HT1080 (cell line): ENCODE measurements around the gene NUP153. TPM values are rescaled to one million over a fixed set of nuclear protein-coding genes. Genes with fewer than 3 reads are reported as not detected.

ENCODE experiments used
- DNase-seq: peaks from one replicate; pipeline ENCODE4 v3.0.0-alpha.2; 2015; ENCODE audit warnings: low read depth
- total RNA-seq: library from RNA; depleted of rRNA; stranded (reverse); fragments of >200 nt; shearing (Covaris generic); gene quantifications from 2 replicates; pipeline ENCODE4 v1.2.3, GENCODE V29; 2014

Gene NUP153
- total RNA-seq, 1 experiment from 2014 or later: 49.2 TPM

DNA sequence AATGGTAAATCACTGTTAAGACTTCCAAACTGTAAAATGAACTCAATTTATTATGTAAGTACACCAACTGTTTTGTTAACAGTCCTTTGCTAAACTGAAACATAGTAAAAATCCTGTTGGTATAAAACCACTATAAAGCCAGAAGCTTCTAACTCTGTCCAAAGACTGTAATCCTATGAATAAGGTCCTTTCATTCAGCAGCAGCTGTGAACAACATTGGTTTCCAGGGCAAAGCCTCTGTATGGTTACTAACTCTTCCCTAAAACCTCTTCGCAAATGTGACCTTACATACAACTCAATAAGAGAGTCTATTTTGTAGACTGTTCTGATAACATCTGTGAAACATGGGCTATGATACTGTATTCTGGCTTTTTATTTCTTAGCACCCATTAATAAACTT, 40.1 kb downstream of the NUP153 start:
- DNase-seq: no peak

DNA sequence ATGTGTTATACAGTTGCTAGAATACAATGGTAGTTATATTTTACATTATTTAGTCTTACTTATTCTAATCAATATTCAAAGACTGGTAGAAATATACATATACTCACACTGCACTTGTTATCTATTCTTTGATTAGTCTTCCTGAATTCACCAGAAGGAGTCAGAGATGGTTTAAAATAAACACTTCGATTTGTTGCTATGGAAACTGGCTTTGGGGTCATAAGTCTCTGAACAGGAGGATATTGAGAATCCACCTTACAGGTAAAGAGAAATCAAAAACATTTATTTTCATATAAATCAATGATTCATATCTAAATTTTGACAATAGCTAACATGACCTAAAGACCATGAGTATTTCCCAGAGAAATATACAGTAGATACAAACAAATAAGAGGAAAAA, 41.6 kb downstream of the NUP153 start:
- DNase-seq: no peak

DNA sequence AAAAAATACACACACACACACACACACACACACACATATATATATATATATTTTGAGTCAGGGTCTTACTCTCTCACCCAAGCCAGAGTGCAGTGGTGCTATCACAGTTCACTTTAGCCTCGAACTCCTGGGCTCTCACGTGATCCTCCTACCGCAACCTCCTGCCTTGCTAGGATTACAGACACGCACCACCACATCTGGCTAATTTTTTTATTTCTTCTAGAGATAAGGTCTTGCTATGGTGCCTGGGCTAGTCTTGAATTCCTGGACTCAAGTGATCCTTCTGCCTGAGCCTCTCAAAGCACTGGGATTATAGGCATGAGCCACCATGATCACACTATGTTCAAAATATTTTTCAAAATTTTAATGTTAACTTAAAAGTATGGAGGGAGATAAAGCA, 43.5 kb downstream of the NUP153 start:
- DNase-seq: no peak

DNA sequence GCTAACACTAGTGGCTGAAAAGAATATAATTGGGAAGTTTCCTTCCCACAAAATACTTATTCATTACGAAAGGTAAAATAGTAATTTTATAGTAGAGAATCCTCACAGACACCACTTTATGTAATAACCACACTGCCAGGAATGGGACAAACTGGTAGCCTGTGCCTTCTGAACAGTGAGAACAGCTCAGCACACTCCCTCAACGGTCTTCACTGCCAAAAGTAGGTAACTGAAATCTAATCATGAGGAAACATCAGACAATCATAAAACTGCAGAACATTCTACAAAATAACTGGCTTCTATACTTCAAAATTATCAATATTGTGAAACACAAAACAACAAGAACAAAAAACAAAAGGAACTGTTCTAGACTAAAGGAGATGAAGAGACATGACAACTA, 44.1 kb downstream of the NUP153 start:
- no peak for DNase-seq

DNA sequence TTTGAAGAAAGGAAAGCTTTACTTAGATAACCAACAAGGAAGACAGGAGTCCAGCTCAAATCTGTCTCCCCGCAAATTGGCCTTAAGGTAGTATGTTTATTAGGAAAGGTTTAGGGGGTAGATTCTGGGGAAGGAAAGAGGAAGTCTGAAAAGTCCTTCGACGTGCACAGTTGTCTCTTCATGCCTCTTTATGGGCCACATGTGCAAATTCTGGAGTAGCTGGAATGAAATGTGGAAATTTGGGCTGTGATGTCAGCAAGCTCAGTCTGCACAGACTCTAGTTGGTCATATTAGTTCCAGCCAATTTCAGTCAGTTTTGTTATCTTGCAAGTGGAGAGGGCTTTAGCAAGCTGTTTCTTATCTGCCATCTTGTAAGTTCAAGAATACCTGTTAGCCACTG, 50.1 kb downstream of the NUP153 start:
- no peak for DNase-seq

DNA sequence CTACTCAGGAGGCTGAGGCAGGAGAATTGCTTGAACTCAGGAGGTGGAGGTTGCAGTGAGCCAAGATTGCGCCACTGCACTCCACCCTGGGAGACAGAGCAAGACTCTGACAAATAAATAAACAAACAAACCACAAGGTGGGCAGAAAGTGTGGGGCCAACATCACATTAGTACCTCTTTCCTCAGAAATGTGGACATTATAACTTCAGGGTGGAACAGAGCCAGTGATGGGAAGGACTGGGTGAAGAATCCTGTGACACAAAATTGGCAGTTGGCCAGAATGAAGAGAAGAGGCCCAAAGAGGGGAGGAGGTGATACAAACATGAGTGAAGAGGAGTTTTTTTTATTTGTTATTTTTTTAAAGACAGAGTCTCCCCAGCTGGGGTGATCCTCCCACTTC, 50.6 kb downstream of the NUP153 start:
- no peak for DNase-seq

DNA sequence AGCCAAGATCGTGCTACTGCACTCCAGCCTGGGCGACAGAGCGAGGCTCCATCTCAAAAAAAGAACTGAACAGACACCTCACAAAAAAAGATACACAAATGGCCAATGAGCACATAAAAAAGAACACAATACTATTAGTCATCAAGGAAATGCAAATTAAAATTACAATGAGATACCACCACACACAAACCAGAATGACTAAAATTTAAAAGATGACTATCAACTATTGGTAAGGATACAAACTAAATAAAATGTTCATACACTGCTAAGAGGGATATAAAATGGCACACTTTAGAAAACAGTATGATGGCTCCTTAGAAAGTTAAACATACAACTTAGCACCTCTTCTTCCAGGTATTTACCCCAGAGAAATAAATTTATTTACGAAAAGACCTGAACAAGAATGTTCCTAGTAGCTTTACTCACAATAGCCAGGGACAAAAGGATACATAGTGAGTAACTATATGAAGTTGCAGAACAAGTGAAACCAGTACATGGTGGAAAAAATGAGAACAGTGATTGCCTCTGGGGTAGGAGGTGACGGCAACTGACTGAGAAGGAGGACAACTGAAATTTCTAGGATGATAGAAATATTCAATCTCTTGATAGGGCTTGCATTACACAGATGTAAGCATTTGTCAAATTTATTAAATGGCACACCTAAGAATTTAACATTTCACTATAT, 53.4 kb downstream of the NUP153 start:
- DNase-seq: no peak

DNA sequence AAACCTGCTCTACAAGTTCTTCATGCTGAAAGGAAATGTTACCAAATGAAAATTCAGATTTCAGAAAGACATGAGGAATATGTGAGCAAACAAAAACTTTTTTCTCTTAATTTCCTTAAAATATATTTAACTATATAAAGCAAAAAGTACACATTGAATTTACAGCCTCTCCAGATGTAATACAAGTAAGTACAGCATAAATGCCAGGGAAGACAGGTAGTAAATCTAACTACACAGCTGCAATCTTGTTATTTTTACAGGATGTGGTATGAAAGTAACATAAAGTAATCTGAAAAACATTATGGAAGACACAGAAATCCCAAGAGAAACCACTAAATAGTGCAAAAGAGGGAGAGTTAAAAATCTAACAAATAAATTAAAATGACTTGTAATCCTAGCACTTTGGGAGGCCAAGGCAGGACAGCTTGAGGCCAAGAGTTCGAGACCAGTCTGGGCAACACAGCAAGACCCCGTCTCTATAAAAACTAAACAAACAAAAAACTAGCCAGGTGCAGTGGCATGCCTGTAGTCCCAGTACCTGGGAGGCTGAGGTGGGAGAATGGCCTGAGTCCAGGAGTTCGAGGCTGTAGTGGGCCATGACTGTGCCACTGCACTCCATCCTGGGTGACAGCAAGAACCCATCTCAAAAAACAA, 55.9 kb downstream of the NUP153 start:
- DNase-seq: no peak

DNA sequence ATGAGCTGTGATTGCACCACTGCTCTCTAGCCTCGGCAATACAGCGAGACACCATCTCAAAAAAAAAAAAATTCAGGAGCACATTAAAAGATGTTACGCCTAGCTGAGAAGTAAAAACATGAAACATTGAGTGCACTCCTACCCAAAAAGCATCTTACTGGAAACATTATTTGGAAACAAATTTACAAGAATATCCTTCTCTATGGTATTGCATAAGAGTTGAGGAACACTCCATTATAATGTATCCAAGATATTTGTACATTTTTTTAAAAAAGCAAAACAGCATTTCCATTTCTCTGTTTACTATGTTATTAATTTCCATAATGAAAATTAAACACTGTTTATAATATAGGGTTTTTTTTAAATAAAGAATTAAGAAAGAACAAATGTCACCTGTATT, 58.0 kb downstream of the NUP153 start:
- DNase-seq: no peak

DNA sequence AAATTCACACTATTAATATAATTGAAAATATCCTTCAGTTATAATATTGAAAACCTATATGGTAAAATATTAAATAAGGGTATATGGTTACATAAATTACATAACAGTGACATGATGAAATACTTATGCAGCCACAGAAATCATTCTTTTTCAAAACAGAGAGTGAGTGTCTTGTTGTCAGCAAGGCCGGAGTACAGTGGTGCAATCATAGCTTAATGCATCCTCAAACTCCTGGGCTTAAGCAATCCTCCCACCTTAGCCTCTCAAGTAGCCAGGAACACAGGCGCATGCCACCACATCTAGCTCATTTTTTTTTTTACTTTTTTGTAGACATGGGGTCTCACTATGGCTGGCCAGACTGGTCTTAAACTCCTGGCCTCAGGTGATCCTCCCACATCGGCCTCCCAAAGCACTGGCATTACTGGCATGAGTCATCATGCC, 66.2 kb downstream of the NUP153 start:
- no peak for DNase-seq

DNA sequence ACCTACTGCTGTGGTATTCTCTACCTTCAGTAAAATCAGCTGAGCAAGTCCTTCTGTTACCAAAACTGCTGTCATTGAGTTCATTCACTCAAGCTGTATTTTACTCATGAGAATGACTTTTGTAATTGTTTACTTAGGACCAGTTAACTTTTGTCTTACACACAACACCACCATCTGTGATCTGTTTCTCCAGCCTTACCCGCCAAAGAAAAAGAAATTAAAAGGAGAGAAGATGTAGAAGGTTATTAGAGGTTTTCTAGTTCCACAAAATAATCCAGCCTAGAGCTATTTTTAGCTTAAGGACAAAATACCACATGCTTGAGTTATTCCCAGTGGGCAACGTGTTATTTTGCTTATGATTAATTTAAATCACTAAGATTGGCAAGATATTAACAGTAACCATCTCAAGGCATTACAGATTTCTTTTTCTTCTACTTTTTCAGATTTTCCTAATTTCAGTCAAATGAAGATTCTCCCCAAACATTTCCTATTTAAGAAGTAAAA, 68.5 kb downstream of the NUP153 start:
- DNase-seq: no peak

DNA sequence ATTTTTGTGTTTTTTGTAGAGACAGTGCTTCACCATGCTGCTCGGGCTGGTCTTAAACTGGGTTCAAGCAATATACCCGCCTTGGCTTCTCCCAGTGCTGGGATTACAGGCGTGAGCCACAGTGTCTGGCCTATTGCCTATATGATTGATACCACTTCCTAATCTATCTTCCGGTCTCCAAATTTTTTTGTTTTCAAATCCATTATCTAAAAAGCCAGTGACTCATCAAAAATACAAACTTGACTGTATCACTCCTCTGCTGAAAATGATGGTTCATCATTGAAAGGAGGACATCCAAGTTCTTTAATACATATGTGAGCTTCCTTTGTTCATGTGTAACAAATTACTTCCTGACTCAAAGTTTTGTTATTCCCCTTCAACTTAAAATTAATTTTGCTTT, 71.2 kb downstream of the NUP153 start:
- no peak for DNase-seq

DNA sequence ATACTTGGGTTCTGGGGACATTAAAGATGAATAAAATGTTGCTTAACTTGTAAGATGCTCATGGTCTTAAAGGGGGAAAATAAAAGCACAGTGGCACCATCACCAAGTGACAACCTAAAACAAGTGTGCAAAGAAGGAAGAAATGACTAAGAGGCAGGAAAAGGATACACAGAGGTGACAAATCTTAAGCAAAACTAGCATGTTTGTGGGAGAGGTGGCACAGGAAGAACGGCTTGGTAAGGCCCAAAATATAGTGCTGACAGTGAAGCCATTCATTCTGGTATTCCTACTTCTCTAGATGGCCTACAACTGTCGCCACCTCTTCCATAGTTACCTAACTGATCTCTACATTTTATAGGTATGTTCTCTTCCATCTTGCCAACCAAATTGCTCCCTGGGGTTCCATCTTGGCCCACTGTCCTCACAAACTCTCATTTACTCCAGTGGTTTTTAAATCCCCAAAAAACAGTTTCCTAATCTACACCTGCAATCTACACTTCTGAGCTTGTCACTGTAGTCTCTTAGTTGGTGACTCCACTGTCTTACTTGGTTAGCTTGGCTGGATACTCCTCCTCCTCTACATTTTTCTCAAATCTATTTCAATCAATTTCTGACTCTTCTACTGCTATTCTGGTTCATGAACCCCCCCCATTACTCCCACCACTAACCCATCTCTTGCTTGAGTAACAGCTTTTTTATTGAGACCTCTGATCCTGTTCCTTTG, 73.1 kb downstream of the NUP153 start:
- no peak for DNase-seq

DNA sequence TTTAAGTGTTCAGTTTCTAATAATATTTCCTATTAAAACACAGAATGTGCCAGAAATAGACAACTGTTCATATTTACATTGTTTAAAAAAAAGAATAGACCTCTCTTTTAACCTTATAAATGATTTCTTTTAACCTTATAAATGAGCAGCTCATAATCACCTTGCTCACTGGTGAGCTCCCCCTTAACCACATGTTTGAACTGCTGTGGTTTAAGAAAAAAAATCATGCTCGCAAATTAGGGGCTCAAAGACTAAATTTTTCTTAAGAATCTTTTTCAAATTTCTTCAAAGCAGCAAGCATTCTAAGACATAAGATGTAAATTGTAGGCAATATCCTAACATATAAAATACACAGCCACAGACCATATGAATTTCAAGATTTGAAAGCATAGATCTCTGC, 73.8 kb downstream of the NUP153 start:
- DNase-seq: no peak

DNA sequence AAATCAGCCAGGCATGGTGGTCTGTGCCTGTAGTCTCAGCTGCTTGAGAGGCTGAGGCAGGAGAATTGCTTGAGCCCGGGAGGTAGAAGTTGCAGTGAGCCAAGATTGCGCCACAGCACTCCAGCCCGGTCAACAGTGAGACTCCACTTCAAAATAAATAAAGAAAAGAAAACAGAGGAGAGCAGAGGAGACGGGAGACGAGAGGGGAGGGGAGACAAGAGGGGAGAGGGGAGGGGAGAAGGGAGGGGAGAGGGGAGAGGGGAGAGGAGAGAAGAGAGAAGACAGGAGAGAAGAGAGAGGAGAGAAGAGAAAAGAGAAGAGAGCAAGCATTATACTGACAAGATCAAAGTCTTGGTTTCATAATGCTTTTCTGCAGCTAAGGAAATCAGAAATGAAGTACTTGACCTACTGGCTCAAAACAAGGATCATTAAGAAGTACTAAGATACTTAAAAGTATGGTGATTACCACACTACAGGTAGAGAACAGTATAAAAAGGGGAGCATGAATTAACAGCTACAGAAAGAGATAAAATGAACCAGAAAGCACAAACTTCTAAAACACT, 76.1 kb downstream of the NUP153 start:
- no peak for DNase-seq

DNA sequence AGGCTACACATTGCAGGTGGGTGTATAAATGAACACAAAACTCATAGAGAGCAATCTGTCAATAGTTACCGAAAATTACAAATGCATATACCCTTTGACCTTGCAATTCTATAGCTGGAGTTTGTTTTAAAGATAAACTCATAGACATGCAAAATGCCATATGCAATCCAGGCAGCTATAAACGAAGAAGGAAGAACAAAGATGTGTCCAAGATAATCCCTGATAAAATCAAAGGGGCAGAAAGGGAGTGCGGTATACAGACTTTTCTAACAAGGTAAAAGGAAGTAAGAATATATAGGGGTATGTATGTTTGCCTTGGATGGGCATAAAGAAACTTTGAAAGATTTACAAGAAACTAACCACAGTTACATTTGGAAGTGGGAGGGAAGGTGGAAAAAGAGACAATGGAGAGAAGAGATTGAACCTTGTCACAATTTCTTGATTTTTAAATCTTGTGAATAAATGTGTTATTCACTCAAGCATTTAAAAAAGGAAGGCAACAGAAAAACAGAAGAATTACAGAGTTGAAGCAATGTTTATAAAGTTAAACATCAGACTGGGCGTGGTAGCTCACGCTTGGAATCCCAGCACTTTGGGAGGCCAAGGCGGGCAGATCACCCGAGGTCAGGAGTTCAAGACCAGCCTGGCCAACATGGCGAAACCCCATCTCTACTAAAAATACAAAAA, 76.8 kb downstream of the NUP153 start:
- DNase-seq: no peak

DNA sequence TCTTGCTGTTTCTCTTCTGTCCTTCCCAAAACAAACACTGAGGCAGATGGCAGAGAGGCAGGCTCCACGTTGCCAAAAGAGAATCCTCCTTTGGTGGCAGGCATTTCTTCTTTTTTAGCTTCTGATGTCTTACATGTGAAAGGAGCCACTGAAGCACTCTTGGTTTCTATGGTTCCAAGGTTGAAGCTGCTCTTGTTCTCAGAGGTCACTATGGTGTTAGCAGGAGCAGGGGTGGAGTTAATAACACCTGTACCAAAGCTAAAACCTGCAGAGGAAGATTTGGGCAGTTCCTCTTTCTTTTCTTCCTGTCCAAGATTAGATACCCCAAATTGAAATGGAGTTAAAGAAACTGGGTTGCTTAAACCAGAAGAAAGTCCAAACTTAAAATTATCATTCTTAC, 77.9 kb downstream of the NUP153 start:
- no peak for DNase-seq

DNA sequence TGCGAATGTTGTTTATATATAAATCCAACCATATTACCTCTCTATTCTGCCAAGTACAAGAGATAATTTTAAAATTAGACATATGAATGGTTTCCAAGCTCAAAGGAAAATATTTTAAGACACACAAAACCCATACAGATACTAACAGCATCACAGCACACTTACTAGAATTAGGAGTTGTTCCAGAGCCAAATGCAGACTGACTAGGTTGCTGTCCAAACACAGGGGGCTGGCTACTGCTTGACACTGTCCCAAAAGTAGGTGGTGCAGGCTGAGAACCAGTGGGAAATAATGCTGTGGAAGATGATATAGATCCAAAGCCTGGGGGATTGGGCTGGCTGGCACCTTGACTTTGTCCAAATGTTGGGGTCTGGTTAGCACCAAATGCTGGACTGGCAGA, 82.3 kb downstream of the NUP153 start:
- DNase-seq: no peak

DNA sequence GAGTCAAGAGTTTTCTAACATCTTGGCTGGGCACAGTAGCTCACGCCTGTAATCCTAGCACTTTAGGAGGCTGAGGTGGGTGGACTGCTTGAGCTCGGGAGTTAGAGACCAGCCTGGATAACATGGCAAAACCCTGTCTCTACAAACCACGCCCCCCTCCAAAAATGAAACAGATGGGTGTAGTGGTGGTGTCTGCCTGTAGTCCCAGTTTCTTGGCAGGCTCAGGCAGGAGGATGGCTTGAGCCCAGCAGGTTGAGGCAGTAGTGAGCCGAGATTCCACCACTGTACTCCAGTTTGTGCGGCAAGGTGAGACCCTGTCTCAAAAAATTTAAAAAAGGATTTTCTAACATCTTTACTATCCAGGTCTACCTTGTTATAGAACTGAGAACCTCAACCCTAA, 84.6 kb downstream of the NUP153 start:
- DNase-seq: no peak

DNA sequence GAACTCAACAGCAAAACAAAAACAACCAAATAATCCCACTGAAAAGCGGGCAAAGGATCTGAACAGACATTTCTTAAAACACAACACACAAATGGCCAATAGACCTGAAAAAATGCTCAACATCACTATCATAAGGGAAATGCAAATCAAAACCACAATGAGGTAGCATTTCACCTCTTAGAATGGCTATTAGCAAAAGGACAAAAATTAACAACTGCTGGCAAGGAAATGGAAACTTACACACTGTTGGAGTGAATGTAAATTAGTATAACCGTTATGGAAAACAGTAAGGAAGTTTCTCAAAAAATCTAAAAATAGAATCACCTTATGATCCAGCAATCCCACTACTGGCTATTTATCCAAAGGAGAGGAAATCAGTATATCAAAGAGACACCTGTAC, 85.7 kb downstream of the NUP153 start:
- DNase-seq: no peak

DNA sequence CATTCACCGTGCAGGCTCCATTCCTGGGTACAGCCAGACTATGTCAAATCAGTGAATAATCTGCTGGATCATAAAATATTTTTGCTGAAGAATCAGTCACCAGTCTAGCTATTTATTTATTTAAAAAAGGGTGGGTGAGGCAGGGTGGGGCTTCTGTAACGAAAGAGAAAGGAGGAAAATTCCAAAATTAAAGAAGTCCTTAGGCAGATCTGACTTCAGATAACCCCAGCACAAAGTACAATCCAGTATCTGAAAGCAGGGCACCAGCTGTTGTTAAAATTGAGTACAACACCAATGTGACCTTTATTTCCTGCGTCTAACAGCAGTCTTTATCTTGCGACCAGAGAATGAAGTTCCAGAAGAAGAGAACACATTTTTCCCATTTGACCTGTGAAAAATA, 90.9 kb downstream of the NUP153 start:
- DNase-seq: no peak

DNA sequence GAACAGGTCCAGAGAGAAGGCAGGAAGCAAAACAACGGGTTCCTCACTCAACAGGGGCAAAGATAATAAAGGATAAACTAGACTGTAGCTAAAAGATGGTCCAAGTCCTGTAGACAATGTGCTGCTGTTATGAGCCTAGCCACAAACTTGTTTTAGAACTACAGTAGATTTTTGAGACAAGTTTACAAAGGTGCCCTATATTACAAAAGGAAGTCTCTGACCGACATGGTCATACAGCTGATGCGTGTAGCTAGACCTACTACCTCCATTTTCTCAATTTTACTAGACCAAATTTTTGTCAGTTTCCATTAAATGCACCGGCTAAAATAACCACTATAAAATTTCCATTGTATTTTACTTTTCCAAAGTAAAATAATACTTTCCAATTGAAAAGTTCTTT, 94.7 kb downstream of the NUP153 start:
- DNase-seq: no peak
